K562 (cell line): ENCODE measurements around the gene SLC7A8. TPM values are rescaled to one million over a fixed set of nuclear protein-coding genes. Genes with fewer than 3 reads are reported as not detected.

Experiments
- ATAC-seq: fragments of 200-7000 bp; cut with Tn5 transposase; 3 replicates; pipeline ENCODE4 v1.9.1; 2020; ENCODE audit warnings: moderate library complexity
- BruUV-seq: library from RNA; stranded (reverse); fragments of 400-500 nt; replicated peaks from 2 replicates; lab custom pipeline; 2021; lab: Mats Ljungman, UMichigan
- CTCF ChIA-PET: fragments of 300-600 bp; formaldehyde crosslinking; extraction: SDS; loops from one replicate; lab custom pipeline; 2021; ENCODE audit warnings: low intra/inter-chr PET ratio; lab: Yijun Ruan, JAX
- POLR2A ChIA-PET: fragments of 300-600, 350-650 bp; sonication (Branson Sonifier 250); formaldehyde crosslinking; extraction: SDS; loops from one replicate; lab custom pipeline; 2021; ENCODE audit warnings: antibody characterized with exemption, inconsistent platforms; lab: Yijun Ruan, JAX
- DNase-seq, 4 experiments: peaks; one replicate each; pipeline versions ENCODE4 v3.0.0 to v3.0.0-alpha.2; 2011 to 2018; ENCODE audit warnings: low spot score in 3 of 4, mixed read lengths in 3 of 4; ENCODE audit errors: extremely low read depth in 1 of 4
- FAIRE-seq: peaks from 2 replicates; lab custom pipeline; 2011; peaks lifted over from hg19 to GRCh38; lab: Jason Lieb, UNC
- H2AFZ ChIP-seq: 2 replicates; pipeline ENCODE4 v1.6.0; 2011; ENCODE audit warnings: low read depth, low read length, control low read depth, inconsistent platforms
- H3K27ac ChIP-seq: fragments of 200-600 bp; 3 replicates; pipeline ENCODE4 v1.8.0; 2011; ENCODE audit warnings: low read depth, mild to moderate bottlenecking, control low read depth, inconsistent platforms, low read length, moderate library complexity, mixed read lengths; ENCODE audit errors: extremely low read depth
- H3K27me3 ChIP-seq, 2 experiments: fragments of 300-600 bp in 1 of 2; 2 replicates in 1 of 2; 3 replicates in 1 of 2; pipeline versions ENCODE4 v1.6.0 to v1.8.0; 2011; ENCODE audit warnings: inconsistent platforms in 2 of 2, low read length in 2 of 2, mild to moderate bottlenecking in 1 of 2, mixed read lengths in 1 of 2, moderate library complexity in 1 of 2; ENCODE audit not compliant: control insufficient read depth in 2 of 2, insufficient read depth in 2 of 2
- H3K36me3 ChIP-seq: fragments of 300-600 bp; 3 replicates; pipeline ENCODE4 v1.8.0; 2011; ENCODE audit warnings: mild to moderate bottlenecking, low read length, inconsistent platforms; ENCODE audit not compliant: control insufficient read depth, insufficient read depth
- H3K4me1 ChIP-seq, 2 experiments: fragments of 200-600 bp in 1 of 2; replicated peaks in 1 of 2; 2 replicates in 1 of 2; 3 replicates in 1 of 2; pipeline versions ENCODE4 v1.5.1 to v1.8.0; 2011; ENCODE audit warnings: inconsistent platforms in 2 of 2, low read length in 2 of 2, mild to moderate bottlenecking in 1 of 2, mixed read lengths in 1 of 2, moderate library complexity in 1 of 2; ENCODE audit not compliant: control insufficient read depth in 2 of 2, insufficient read depth in 2 of 2
- H3K4me2 ChIP-seq: 2 replicates; pipeline ENCODE4 v1.6.1; 2011; ENCODE audit warnings: low read length, control low read depth, inconsistent platforms, mixed read lengths; ENCODE audit not compliant: insufficient read depth
- H3K4me3 ChIP-seq: fragments of 200-600 bp; sonication (generic), shearing (Covaris generic); 2 replicates; pipeline ENCODE4 v1.5.1; 2016; ENCODE audit warnings: control low read depth, inconsistent platforms
- H3K79me2 ChIP-seq: fragments of 200-600 bp; 3 replicates; pipeline ENCODE4 v1.8.0; 2011; ENCODE audit warnings: low read length, inconsistent platforms; ENCODE audit not compliant: control insufficient read depth, insufficient read depth
- H3K9ac ChIP-seq, 2 experiments: 2 replicates each; pipeline versions ENCODE4 v1.6.0 to v1.6.1; 2011; ENCODE audit warnings: low read depth in 2 of 2, low read length in 2 of 2, control low read depth in 1 of 2, inconsistent platforms in 1 of 2, mild to moderate bottlenecking in 1 of 2, mixed read lengths in 1 of 2; ENCODE audit not compliant: insufficient read depth in 1 of 2
- H3K9me1 ChIP-seq: one replicate; pipeline ENCODE4 v1.6.0; 2011; ENCODE audit warnings: inconsistent platforms, mild to moderate bottlenecking, low read length, moderate library complexity; ENCODE audit not compliant: control insufficient read depth, insufficient read depth
- H3K9me3 ChIP-seq: replicated peaks from 2 replicates; pipeline ENCODE4 v1.5.1; 2011; ENCODE audit warnings: low read depth, low read length, inconsistent platforms; ENCODE audit not compliant: control insufficient read depth, insufficient read depth
- H4K20me1 ChIP-seq: replicated peaks from 2 replicates; pipeline ENCODE4 v1.6.1; 2011; ENCODE audit warnings: low read length, inconsistent platforms, mixed read lengths; ENCODE audit not compliant: control insufficient read depth, insufficient read depth
- EZH2 ChIP-seq: IDR thresholded peaks from 2 replicates; pipeline ENCODE4 v1.6.1; 2012; ENCODE audit warnings: low read depth, mild to moderate bottlenecking, inconsistent platforms, low read length, borderline replicate concordance
- GABPA ChIP-seq: fragments of 200-800 bp; sonication (Bioruptor generic); conservative IDR thresholded peaks from 2 replicates; pipeline ENCODE4 v1.6.1; 2016; ENCODE audit warnings: low read depth, missing genetic modification characterization, missing compliant biosample characterization
- MEIS2 ChIP-seq: fragments of 450-650 bp; IDR thresholded peaks from 2 replicates; pipeline ENCODE4 v1.6.1; 2014; ENCODE audit warnings: mild to moderate bottlenecking; ENCODE audit not compliant: partially characterized antibody
- MNT ChIP-seq, 2 experiments: fragments of 450-650 bp; conservative IDR thresholded peaks; 2 replicates each; pipeline ENCODE4 v1.6.1; 2017; ENCODE audit warnings: mild to moderate bottlenecking in 2 of 2, moderate library complexity in 2 of 2
- NFIX ChIP-seq: fragments of 250-450 bp; sonication (Bioruptor Pico); IDR thresholded peaks from 2 replicates; pipeline ENCODE4 v1.4.0; 2020; ENCODE audit warnings: low read depth, mild to moderate bottlenecking, moderate library complexity
- PBX2 ChIP-seq, 2 experiments: IDR thresholded peaks in 1 of 2; conservative IDR thresholded peaks in 1 of 2; 2 replicates each; pipeline ENCODE4 v1.6.1; 2016; ENCODE audit warnings: low read depth in 2 of 2, mild to moderate bottlenecking in 1 of 2, missing compliant biosample characterization in 1 of 2, missing genetic modification characterization in 1 of 2, moderate library complexity in 1 of 2
- ZNF224 ChIP-seq: sonication (generic); formaldehyde crosslinking; IDR thresholded peaks from 2 replicates; pipeline ENCODE4 v1.8.0; 2022; ENCODE audit warnings: mild to moderate bottlenecking, missing genetic modification reagents
- ZNF384 ChIP-seq: IDR thresholded peaks from 2 replicates; pipeline ENCODE4 v1.6.1; 2012; ENCODE audit warnings: low read depth, low read length, improper control_type of control experiment
- in situ Hi-C: fragments of 300-500 bp; cut with MboI; formaldehyde crosslinking; loops from 4 replicates; pipeline ENCODE4 v1.15.0; 2018; ENCODE audit warnings: inconsistent platforms, mixed read lengths
- intact Hi-C: fragments of 100-400 bp; cut with micrococcal nuclease; formaldehyde crosslinking; loops from 2 replicates; pipeline ENCODE4 v1.14.2; 2022
- polyA plus RNA-seq, 8 experiments: library from polyadenylated mRNA; depleted of rRNA in 4 of 8; stranded (reverse) in 5 of 8; unstranded in 3 of 8; fragments of >200 nt; fragmentation: Nextera tagmentation in 2 of 8; fragmentation: Illumina TruSeq in 1 of 8; extraction: Ambion mirVana in 2 of 8; extraction: Trizol in 1 of 8; gene quantifications; 2 replicates each; pipeline versions ENCODE4 v1.2.1 to v1.2.3, GENCODE V29; 2011 to 2014; ENCODE audit warnings: inconsistent platforms in 1 of 8, missing spikeins in 1 of 8
- total RNA-seq, 7 experiments: library from RNA; depleted of rRNA in 6 of 7; stranded (reverse); fragments of >200 nt in 6 of 7; fragmentation: Illumina TruSeq in 2 of 7; extraction: Trizol in 2 of 7; gene quantifications; 2 replicates each; pipeline versions ENCODE4 v1.2.1 to v1.2.3, GENCODE V29; 2011 to 2021; ENCODE audit warnings: low replicate concordance in 1 of 7

Gene SLC7A8
- total and polyA plus RNA-seq, 9 of the 15 experiments (the other 6 are each of a cell fraction or from before 2014, with no cell fraction given), result 2.0 to 33.0 (median 6.0) TPM

- Histone ChIP-seq H3K36me3 (no peaks in the 10 kb centered on the region), H3K4me2 (0 out of 2 replicates have a peak overlapping the region, but pooled peaks have one; percentile 3), H3K9me3 (no peaks in the 10 kb centered on the region), H3K27ac (no peak overlapping the region), H3K4me3 (no peak overlapping the region), H3K27me3 (no peaks in the 10 kb centered on the region), H3K4me1 (peaks cover 0 to 6% of the 10 kb centered on the region in 2 experiments; a peak in 2 of 5 replicates), H4K20me1 (no peaks in the 10 kb centered on the region), H3K79me2 (no peaks in the 10 kb centered on the region), H2AFZ (peak overlapping the region; percentile 66), H3K9ac (no peak overlapping the region; a peak in 1 of 4 replicates), H3K9me1 (no peaks in the 10 kb centered on the region)
- in situ Hi-C loops (no loop called here), intact Hi-C loops (no loop called here)
- ATAC-seq (peak; percentile 65), FAIRE-seq (no peak), DNase-seq (no peak)
- BruUV-seq, result no TSS peak
- CTCF ChIA-PET, result no interaction called here
- TF ChIP-seq ZNF224, result no peak
- TF ChIP-seq ZNF384, result 0 out of 2 replicates have a peak, but pooled peaks have one; percentile 6
- TF ChIP-seq MNT (conservative IDR thresholded peaks at IDR 0.05), result no peak
- TF ChIP-seq EZH2, result no peak
- no peak for TF ChIP-seq NFIX (CRISPR knock-in tag)
- TF ChIP-seq PBX2 (CRISPR knock-in tag; IDR thresholded peaks at IDR 0.05; ENCODE audit: low read depth), result no peak
- TF ChIP-seq PBX2 (tag; conservative IDR thresholded peaks at IDR 0.05; ENCODE audit: low read depth), result peak; percentile 58
- TF ChIP-seq MEIS2, result peak; percentile 52
- no peak for TF ChIP-seq GABPA (tag)
- POLR2A ChIA-PET, result interaction anchor here (0.6 to 1.1 kb wide), 3 partner anchors 16 to 66 kb away, joined by 3 to 4 read pairs (median 3); no protein-coding TSS in a partner anchor
These were observed 24.9 kb upstream of the SLC7A8 start for GRCh38 chr14:23208324-23208723.
